Liver (tissue), 3 donors: ENCODE results near the gene NFIX.

ENCODE experiments used
- EGR1 ChIP-seq, 2 donors: IDR thresholded peaks; 2 replicates each; pipeline ENCODE4 v1.6.1; 2016 to 2018; ENCODE audit warnings: antibody characterized with exemption in 2 of 2, low read depth in 2 of 2
- FOXA1 ChIP-seq: IDR thresholded peaks from 2 replicates; pipeline ENCODE4 v1.6.1; 2016; ENCODE audit warnings: antibody characterized with exemption
- GABPA ChIP-seq, 2 donors: IDR thresholded peaks in 1 of 2; conservative IDR thresholded peaks in 1 of 2; 2 replicates each; pipeline ENCODE4 v1.6.1; 2016; ENCODE audit warnings: antibody characterized with exemption in 2 of 2, mild to moderate bottlenecking in 1 of 2, moderate library complexity in 1 of 2
- HNF4G ChIP-seq: IDR thresholded peaks from 2 replicates; pipeline ENCODE4 v1.6.1; 2016; ENCODE audit warnings: antibody characterized with exemption
- JUND ChIP-seq, 2 donors: IDR thresholded peaks; 2 replicates each; pipeline ENCODE4 v1.6.1; 2016; ENCODE audit warnings: antibody characterized with exemption in 2 of 2
- RAD21 ChIP-seq, 2 donors: IDR thresholded peaks; 2 replicates each; pipeline ENCODE4 v1.6.1; 2016; ENCODE audit warnings: antibody characterized with exemption in 2 of 2, mild to moderate bottlenecking in 2 of 2
- SP1 ChIP-seq: IDR thresholded peaks from 2 replicates; pipeline ENCODE4 v1.6.1; 2018; ENCODE audit warnings: antibody characterized with exemption, mild to moderate bottlenecking
- TAF1 ChIP-seq: conservative IDR thresholded peaks from 2 replicates; pipeline ENCODE4 v1.6.1; 2016; ENCODE audit warnings: antibody characterized with exemption, mild to moderate bottlenecking
- YY1 ChIP-seq: IDR thresholded peaks from 2 replicates; pipeline ENCODE4 v1.6.1; 2016; ENCODE audit warnings: antibody characterized with exemption, mild to moderate bottlenecking
- TF ChIP-seq, protein P1 (sequence below): fragments of 150-350 bp; IDR thresholded peaks from 2 replicates; pipeline ENCODE4 v1.5.1; 2017; ENCODE audit warnings: improper control_type of control experiment, low read depth, low read length; ENCODE audit not compliant: missing input control
- TF ChIP-seq, protein P2 (sequence below): IDR thresholded peaks from 2 replicates; pipeline ENCODE4 v1.6.1; 2016; ENCODE audit warnings: antibody characterized with exemption
- TF ChIP-seq, protein P3 (sequence below): IDR thresholded peaks from 2 replicates; pipeline ENCODE4 v1.6.1; 2016; ENCODE audit warnings: antibody characterized with exemption
- TF ChIP-seq, protein P4 (sequence below): IDR thresholded peaks from 2 replicates; pipeline ENCODE4 v1.6.1; 2016; ENCODE audit warnings: antibody characterized with exemption, mild to moderate bottlenecking
- TF ChIP-seq, protein P5 (sequence below): IDR thresholded peaks from 2 replicates; pipeline ENCODE4 v1.6.1; 2016; ENCODE audit warnings: antibody characterized with exemption
- donor health status: healthy.
- donor health status: healthy.

DNA sequence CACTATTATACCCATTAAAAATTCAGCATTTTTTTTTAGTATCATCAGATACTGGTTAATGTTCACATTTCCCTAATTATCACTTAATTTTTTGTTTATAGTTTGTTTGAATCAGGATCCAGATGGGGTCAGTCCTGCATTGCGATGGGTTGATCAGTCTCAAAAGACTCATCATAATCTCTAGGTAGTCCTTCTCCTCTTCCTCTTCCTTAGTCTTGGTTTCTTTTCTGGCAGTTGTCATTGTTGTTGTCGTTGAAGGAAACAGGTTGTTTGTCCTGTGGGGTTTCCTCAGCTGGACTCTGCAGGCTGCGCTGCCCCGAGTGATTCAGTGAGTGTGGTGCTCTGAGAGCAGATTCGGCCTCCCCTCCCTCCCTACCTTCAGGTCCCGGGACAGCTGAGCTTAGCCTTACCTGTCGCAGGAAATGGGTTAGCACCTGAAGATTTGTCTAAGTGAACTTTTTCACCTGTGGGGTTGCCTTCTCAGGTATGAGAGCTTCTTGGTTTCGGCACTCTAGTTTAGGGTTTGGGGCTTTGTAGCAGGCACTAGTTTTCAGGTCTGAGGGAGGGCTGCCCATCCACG lies 34.1 kb downstream of the NFIX start:
- TF ChIP-seq, protein P1, sequence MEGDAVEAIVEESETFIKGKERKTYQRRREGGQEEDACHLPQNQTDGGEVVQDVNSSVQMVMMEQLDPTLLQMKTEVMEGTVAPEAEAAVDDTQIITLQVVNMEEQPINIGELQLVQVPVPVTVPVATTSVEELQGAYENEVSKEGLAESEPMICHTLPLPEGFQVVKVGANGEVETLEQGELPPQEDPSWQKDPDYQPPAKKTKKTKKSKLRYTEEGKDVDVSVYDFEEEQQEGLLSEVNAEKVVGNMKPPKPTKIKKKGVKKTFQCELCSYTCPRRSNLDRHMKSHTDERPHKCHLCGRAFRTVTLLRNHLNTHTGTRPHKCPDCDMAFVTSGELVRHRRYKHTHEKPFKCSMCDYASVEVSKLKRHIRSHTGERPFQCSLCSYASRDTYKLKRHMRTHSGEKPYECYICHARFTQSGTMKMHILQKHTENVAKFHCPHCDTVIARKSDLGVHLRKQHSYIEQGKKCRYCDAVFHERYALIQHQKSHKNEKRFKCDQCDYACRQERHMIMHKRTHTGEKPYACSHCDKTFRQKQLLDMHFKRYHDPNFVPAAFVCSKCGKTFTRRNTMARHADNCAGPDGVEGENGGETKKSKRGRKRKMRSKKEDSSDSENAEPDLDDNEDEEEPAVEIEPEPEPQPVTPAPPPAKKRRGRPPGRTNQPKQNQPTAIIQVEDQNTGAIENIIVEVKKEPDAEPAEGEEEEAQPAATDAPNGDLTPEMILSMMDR: no peak
- TF ChIP-seq RAD21 (IDR thresholded peaks at IDR 0.05) (no peak), YY1 (no peak), SP1 (no peak), JUND (IDR thresholded peaks at IDR 0.05) (no peak), TAF1 (no peak), FOXA1 (no peak), EGR1 (IDR thresholded peaks at IDR 0.05; ENCODE audit: low read depth in 2 of 2) (no peak), GABPA (IDR thresholded peaks at IDR 0.05 in 1 of 2, conservative IDR thresholded peaks at IDR 0.05 in 1 of 2) (no peak), HNF4G (no peak)
- TF ChIP-seq, protein P2, sequence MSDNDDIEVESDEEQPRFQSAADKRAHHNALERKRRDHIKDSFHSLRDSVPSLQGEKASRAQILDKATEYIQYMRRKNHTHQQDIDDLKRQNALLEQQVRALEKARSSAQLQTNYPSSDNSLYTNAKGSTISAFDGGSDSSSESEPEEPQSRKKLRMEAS: no peak
- TF ChIP-seq, protein P3, sequence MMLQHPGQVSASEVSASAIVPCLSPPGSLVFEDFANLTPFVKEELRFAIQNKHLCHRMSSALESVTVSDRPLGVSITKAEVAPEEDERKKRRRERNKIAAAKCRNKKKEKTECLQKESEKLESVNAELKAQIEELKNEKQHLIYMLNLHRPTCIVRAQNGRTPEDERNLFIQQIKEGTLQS: no peak
- TF ChIP-seq, protein P4, sequence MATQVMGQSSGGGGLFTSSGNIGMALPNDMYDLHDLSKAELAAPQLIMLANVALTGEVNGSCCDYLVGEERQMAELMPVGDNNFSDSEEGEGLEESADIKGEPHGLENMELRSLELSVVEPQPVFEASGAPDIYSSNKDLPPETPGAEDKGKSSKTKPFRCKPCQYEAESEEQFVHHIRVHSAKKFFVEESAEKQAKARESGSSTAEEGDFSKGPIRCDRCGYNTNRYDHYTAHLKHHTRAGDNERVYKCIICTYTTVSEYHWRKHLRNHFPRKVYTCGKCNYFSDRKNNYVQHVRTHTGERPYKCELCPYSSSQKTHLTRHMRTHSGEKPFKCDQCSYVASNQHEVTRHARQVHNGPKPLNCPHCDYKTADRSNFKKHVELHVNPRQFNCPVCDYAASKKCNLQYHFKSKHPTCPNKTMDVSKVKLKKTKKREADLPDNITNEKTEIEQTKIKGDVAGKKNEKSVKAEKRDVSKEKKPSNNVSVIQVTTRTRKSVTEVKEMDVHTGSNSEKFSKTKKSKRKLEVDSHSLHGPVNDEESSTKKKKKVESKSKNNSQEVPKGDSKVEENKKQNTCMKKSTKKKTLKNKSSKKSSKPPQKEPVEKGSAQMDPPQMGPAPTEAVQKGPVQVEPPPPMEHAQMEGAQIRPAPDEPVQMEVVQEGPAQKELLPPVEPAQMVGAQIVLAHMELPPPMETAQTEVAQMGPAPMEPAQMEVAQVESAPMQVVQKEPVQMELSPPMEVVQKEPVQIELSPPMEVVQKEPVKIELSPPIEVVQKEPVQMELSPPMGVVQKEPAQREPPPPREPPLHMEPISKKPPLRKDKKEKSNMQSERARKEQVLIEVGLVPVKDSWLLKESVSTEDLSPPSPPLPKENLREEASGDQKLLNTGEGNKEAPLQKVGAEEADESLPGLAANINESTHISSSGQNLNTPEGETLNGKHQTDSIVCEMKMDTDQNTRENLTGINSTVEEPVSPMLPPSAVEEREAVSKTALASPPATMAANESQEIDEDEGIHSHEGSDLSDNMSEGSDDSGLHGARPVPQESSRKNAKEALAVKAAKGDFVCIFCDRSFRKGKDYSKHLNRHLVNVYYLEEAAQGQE: no peak
- TF ChIP-seq, protein P5, sequence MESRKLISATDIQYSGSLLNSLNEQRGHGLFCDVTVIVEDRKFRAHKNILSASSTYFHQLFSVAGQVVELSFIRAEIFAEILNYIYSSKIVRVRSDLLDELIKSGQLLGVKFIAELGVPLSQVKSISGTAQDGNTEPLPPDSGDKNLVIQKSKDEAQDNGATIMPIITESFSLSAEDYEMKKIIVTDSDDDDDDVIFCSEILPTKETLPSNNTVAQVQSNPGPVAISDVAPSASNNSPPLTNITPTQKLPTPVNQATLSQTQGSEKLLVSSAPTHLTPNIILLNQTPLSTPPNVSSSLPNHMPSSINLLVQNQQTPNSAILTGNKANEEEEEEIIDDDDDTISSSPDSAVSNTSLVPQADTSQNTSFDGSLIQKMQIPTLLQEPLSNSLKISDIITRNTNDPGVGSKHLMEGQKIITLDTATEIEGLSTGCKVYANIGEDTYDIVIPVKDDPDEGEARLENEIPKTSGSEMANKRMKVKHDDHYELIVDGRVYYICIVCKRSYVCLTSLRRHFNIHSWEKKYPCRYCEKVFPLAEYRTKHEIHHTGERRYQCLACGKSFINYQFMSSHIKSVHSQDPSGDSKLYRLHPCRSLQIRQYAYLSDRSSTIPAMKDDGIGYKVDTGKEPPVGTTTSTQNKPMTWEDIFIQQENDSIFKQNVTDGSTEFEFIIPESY: no peak
